Superior temporal gyrus (tissue), 1 donor: ENCODE measurements around the gene NIN.

ENCODE experiments used
- DNase-seq: peaks from one replicate; pipeline ENCODE4 v3.0.0-alpha.2; 2016; ENCODE audit errors: extremely low spot score

Gene NIN

DNA sequence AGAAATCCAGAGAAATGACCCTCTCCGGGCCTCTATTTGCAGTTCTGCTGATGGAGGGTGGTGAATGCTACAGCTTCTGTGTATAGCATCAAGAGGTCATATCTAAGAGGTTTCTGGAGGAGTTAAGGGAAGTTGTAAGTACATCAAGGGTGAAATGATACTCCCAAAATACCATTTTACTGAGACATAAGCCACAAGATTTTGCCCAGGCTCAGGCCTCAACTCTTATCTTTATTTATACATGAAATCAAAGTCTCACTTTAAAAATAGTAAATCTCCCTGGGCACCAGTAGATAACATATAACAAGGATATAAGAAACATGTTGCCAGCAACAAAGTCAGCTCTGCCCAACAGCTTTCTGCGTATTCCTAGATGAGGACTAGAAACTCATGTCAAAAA, 40.4 kb downstream of the NIN start:
- no peak for DNase-seq

GRCh38 chr14:50786751-50787464, 44.1 kb downstream of the NIN start:
- DNase-seq: no peak

DNA sequence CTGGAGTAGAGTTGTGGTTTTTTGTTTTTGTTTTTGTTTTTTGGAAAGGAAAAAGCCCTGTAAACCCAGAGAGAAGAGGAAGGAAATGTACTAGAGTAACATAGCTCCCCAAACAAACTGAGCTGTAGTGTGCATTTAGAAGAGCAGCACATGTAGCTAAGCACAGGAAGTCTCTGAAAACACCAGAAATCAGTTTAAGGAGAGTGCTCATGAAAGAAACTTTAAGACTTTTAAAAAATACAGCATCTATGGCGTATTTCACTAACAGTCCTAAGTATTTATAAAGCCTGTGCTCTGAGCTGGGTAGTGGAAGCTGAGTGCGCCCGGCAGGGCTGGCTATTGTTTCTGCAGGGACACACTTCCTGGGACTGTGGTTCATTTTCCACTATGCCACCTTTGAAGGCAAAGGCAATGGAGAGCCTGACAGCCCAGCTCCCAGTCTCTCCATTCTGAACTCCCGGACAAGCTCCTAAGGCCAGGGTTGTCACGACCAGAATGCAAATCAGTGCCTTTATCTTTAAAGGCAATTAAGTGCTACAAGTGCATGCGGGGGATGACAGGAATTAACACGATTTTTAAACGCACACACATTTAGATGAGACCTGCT, 45.4 kb downstream of the NIN start:
- DNase-seq: no peak

GRCh38 chr14:50784683-50785456, 46.1 kb downstream of the NIN start:
- no peak for DNase-seq

DNA sequence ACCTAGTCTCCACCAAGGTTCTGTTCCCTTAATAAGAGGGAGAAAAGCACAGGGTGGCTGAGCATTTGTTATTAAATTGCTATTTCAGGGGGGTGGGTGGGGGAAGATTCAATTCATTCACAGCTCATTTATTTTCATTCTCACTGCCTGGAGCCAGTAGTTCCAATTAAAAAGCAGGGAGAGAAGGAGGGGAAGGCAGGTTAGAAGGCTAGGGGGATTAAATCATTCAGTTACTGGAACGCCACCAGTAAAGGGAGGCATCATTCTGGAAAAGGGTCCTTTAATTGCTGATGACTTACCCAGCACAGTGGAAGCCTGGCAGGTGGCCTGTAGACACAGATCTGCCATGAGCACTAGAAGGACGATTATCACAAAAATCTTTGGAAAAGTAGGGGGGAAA, 47.4 kb downstream of the NIN start:
- DNase-seq: no peak

DNA sequence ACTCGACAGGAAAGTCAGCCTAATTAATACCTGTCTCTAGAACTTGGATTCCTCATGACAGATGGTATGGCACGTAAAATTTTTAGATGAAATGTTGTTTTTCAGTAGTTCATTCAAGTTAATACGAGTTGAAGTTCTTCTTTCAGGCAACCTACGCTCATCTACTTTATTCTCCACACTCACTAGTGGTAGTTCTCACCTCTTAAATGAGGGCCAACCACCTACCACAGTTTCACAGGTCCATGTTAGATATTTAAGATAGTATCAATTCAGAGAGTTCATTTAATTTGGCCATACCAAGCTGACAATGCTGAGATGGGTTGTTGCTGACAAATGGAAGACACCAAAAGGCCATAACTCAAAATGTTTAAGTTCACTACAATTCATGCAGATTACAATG, 50.6 kb downstream of the NIN start:
- DNase-seq: no peak

DNA sequence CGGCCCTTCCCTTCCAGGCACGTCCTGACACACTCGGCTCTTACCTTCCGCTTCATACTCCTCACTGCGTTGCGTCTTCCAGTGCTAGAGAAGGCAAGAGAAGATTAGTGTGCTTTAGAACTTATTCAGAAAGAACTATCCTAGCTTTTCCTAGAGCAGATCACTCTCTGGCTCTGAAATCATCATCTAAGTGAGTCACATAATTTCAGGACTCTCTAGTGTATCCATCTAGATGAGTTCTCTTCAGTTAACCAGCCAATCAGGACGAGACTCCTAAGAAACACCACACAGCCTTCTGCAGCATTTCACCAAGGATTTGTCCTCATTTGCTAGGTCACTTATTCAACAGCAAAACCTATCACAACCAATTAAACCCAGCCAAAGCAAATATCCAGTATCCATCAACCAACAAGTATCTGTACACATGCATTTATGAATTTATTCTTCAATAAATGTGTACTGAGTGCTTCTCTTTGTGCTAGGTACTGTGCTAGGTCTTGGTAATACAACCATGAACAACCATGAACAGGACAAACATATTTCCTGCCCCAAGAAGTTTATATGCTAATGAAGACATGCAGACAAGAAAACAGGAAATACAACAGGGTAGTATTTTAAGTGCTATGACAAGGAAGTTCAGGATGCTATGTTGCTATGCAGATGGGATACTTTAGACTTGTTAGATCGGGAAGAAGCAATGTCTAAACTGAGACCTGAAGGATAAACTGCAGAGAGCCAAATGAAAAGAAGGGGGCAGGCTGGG, 52.1 kb downstream of the NIN start:
- no peak for DNase-seq

- no peak for DNase-seq
Observed at GRCh38 chr14:50776522-50776921, 54.4 kb downstream of the NIN start.

- no peak for DNase-seq
Observed at GRCh38 chr14:50775357-50775756, 55.6 kb downstream of the NIN start.

DNA sequence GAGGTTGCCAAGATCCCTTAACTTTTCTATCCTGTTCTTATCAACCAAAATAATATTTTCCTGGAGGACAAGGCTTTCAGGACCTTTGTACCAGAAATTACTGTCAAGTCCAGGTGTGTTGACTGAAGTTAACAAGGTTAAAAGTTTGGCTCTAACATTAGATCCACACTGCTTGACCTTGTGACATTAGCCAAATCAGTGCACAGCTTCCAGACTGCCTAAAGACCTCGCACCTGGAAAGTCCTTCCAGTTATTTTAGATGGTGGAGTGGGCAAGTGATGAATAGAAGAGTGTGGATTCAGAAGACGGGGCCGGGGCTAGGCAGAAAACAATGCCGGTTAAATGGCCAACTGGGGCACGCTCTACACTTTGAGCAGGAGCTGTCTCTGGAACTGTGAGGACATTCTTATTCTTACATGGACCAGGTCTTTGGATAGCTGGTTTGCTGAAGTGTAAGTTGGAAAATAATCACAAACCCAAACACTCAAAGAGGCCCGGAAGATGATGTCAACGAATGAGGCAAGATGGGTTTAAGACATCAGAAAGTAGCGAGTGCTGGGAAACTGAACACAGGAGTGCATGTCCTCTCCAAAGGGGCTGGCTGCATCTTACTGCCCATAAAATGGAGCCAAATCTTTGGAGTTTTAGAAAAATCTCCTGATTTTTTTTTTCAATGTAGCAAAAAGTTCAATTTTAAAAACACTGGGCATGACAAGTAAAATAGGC, 56.3 kb downstream of the NIN start:
- DNase-seq: no peak

DNA sequence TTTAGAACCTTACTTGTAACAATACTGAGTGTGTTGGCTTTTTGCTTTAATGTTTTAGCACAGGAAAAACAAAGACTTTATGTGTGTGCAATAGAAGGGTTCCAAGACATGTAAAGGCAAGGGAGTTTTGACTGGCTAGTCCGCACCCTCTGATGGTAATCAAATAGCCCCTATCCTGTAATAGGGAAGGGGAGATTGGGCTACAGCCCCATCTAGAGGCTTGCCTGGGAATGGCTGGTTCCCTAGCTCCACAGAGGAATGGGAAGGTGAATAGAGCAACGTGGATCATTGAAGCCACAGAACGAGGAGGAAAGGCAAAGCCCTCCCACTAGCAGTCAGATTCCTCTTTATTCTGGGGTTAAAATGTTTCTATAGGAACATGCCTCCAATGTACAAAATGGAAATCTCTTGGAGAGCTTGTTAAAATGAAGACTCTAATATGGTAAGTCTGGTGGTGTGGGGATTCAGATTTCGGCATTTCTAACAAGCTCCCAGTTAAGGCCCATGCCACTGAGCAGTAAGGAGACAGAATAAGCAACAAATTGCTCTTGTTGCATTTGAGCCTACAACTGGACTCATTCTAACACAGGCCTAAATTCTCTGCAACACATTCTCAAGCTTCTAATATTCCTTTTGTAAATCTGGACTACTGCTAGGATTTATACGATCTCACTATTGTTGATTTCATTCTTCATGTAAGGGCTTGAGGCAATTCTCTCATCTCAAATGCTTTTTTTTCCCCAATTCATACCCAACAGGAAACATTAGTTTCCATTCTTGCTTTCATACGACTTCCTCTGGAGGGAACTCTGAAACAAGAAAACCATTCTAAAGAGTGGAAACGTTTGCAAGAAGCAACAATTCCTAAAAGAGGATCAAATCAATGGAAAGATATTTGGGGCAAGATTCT, 57.1 kb downstream of the NIN start:
- DNase-seq: peak; percentile 90

DNA sequence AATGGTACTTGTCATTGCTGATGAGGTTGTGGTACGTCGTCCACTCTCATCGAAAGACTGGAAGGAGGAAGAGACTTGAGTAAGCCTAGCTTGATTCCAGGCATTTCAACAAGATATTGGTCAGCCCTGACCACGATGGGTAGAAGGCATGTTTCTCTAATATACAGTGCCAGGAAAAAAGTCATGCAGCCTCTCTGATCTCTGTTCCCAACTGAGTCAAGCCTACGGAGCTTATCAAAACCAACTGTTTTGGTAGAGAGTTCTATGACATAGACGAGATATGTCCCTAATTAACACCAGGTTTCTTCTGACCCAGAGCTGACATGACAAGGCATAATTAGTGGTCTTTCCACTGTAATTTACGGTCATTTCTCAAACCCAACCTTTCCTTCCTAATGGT, 58.5 kb downstream of the NIN start:
- DNase-seq: no peak

DNA sequence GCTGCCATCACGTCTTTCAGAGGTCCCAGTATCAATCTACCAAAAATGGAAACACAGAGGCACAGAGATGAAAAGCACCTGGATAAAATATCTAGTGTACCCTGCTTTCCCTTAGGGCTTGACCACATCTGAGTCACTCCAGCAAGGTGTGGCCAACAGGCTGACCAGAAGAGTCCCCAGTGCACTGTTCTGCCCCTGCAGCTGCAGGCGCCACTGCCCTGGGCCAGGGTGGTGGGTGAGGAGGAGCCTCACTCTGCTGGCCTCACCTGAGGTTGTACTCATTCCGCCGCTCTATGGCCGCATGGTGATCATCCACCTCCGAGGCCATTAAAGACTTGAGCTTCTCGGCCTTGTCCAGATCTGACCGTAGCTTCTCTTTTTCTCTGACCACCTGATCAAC, 60.4 kb downstream of the NIN start:
- DNase-seq: no peak

DNA sequence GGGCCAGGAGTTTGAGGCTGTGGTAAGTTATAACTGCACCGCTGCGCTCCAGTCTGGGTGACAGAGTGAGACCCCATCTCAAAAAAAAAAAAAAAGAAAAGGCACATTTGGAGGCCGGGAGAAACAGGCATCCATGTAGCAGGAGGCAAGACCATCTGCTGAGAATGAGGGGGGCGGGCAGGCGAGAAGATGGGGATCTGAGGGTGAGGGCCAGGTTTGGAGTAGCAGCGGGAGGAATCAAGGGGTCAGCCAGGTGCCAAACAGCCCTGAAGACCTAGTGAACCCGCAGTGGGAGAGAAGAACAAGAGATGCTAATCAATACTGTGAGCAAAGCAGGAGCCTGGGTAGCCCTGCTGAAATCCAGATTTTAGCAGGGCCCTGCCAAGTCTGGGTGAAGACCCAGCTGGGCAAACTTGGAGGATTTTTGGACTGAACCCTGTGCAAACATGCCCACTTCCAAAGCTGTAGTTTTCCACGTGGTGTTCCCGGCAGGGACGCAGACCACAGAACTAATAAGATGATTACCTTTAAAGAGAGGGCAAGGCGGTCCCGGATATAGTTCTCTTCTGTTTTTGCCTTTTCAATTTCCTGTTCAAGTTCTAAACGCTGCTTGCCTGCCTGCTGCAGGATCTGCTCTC, 61.0 kb downstream of the NIN start:
- DNase-seq: no peak

- DNase-seq: no peak
Observed at GRCh38 chr14:50768680-50769079, 62.3 kb downstream of the NIN start.

GRCh38 chr14:50766338-50766886, 64.5 kb downstream of the NIN start:
- no peak for DNase-seq

GRCh38 chr14:50763382-50764007, 67.5 kb downstream of the NIN start:
- no peak for DNase-seq

GRCh38 chr14:50762931-50763300, 68.0 kb downstream of the NIN start:
- DNase-seq: no peak
